ENCODE data around the gene PET100.

DNA sequence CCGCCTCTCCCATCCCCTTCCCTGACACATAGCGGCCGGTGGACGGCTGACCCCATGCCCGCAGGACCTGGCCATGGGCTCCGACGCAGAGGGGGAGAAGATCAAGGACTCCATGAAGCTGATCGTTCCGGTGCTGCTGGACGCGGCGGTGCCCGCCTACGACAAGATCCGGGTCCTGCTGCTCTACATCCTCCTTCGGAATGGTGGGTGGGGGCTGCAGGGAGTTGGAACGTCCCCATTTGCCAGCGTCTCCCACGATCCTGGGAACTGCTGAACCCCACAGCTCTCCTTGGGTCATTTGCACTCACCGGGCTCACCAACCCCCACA, 14.9 kb downstream of the PET100 start:
- TF ChIP-seq CTCF (IDR thresholded peaks at IDR 0.05) (no peak), POLR2A (IDR thresholded peaks at IDR 0.05) (no peak), POLR2AphosphoS5 (IDR thresholded peaks at IDR 0.05) (no peak)

Measured in breast epithelium (tissue), 3 donors.